HFF-Myc (cell line): ENCODE data around the gene ARPC1A.

Source experiments
- DNase-seq: peaks from one replicate; pipeline ENCODE4 v3.0.0-alpha.2; 2011; ENCODE audit warnings: low read depth; ENCODE audit errors: extremely low read depth
- H3K4me3 ChIP-seq: replicated peaks from 2 replicates; pipeline ENCODE4 v1.5.1; 2011; ENCODE audit warnings: low read depth, mild to moderate bottlenecking, control low read depth, low read length
- CTCF ChIP-seq: IDR thresholded peaks from 2 replicates; pipeline ENCODE4 v1.5.1; 2012; ENCODE audit warnings: mild to moderate bottlenecking, low read depth, low read length, control low read depth; ENCODE audit errors: missing control alignments

ARPC1A gene

GRCh38 chr7:99308461-99309074, 17.1 kb upstream of the ARPC1A start:
- no peak for TF ChIP-seq CTCF
- DNase-seq = no peak
- no peak overlapping the region for H3K4me3 ChIP-seq

- no peak for TF ChIP-seq CTCF
- DNase-seq = no peak
- no peak overlapping the region for H3K4me3 ChIP-seq
Observed at GRCh38 chr7:99309111-99309510, 16.6 kb upstream of the ARPC1A start.

- no peak overlapping the region for H3K4me3 ChIP-seq
- DNase-seq = no peak
- TF ChIP-seq CTCF = no peak
Observed at GRCh38 chr7:99310004-99310403, 15.7 kb upstream of the ARPC1A start.

- TF ChIP-seq CTCF = no peak
- H3K4me3 ChIP-seq = no peak overlapping the region
- DNase-seq = no peak
Observed at GRCh38 chr7:99311702-99312101, 14.0 kb upstream of the ARPC1A start.

- peak; percentile 88 for TF ChIP-seq CTCF
- H3K4me3 ChIP-seq = no peak overlapping the region
- DNase-seq = peak; percentile 38
Observed at GRCh38 chr7:99312316-99313203, 13.1 kb upstream of the ARPC1A start.

- no peak for DNase-seq
- no peak overlapping the region for H3K4me3 ChIP-seq
- no peak for TF ChIP-seq CTCF
Observed at GRCh38 chr7:99313204-99313573, 12.5 kb upstream of the ARPC1A start.
